K562 (cell line): Measurements from ENCODE around the gene ZNF143. TPM values are rescaled to one million over a fixed set of nuclear protein-coding genes. Genes with fewer than 3 reads are reported as not detected.
A peak's percentile ranks its signal among the peaks of the same experiment; 100 is the strongest.

Experiments used
- ATAC-seq: fragments of 200-7000 bp; cut with Tn5 transposase; 3 replicates; pipeline ENCODE4 v1.9.1; 2020; ENCODE audit warnings: moderate library complexity
- BruUV-seq: library from RNA; stranded (reverse); fragments of 400-500 nt; replicated peaks from 2 replicates; lab custom pipeline; 2021; lab: Mats Ljungman, UMichigan
- CTCF ChIA-PET: fragments of 300-600 bp; formaldehyde crosslinking; extraction: SDS; loops from one replicate; lab custom pipeline; 2021; ENCODE audit warnings: low intra/inter-chr PET ratio; lab: Yijun Ruan, JAX
- POLR2A ChIA-PET: fragments of 300-600, 350-650 bp; sonication (Branson Sonifier 250); formaldehyde crosslinking; extraction: SDS; loops from one replicate; lab custom pipeline; 2021; ENCODE audit warnings: antibody characterized with exemption, inconsistent platforms; lab: Yijun Ruan, JAX
- DNase-seq, 4 experiments: peaks; one replicate each; pipeline versions ENCODE4 v3.0.0 to v3.0.0-alpha.2; 2011 to 2018; ENCODE audit warnings: low spot score in 3 of 4, mixed read lengths in 3 of 4; ENCODE audit errors: extremely low read depth in 1 of 4
- FAIRE-seq: peaks from 2 replicates; lab custom pipeline; 2011; peaks lifted over from hg19 to GRCh38; lab: Jason Lieb, UNC
- H2AFZ ChIP-seq: 2 replicates; pipeline ENCODE4 v1.6.0; 2011; ENCODE audit warnings: low read depth, low read length, control low read depth, inconsistent platforms
- H3K27ac ChIP-seq: fragments of 200-600 bp; 3 replicates; pipeline ENCODE4 v1.8.0; 2011; ENCODE audit warnings: low read depth, mild to moderate bottlenecking, control low read depth, inconsistent platforms, low read length, moderate library complexity, mixed read lengths; ENCODE audit errors: extremely low read depth
- H3K27me3 ChIP-seq, 2 experiments: fragments of 300-600 bp in 1 of 2; 2 replicates in 1 of 2; 3 replicates in 1 of 2; pipeline versions ENCODE4 v1.6.0 to v1.8.0; 2011; ENCODE audit warnings: inconsistent platforms in 2 of 2, low read length in 2 of 2, mild to moderate bottlenecking in 1 of 2, mixed read lengths in 1 of 2, moderate library complexity in 1 of 2; ENCODE audit not compliant: control insufficient read depth in 2 of 2, insufficient read depth in 2 of 2
- H3K36me3 ChIP-seq: fragments of 300-600 bp; 3 replicates; pipeline ENCODE4 v1.8.0; 2011; ENCODE audit warnings: mild to moderate bottlenecking, low read length, inconsistent platforms; ENCODE audit not compliant: control insufficient read depth, insufficient read depth
- H3K4me1 ChIP-seq, 2 experiments: fragments of 200-600 bp in 1 of 2; replicated peaks in 1 of 2; 2 replicates in 1 of 2; 3 replicates in 1 of 2; pipeline versions ENCODE4 v1.5.1 to v1.8.0; 2011; ENCODE audit warnings: inconsistent platforms in 2 of 2, low read length in 2 of 2, mild to moderate bottlenecking in 1 of 2, mixed read lengths in 1 of 2, moderate library complexity in 1 of 2; ENCODE audit not compliant: control insufficient read depth in 2 of 2, insufficient read depth in 2 of 2
- H3K4me2 ChIP-seq: 2 replicates; pipeline ENCODE4 v1.6.1; 2011; ENCODE audit warnings: low read length, control low read depth, inconsistent platforms, mixed read lengths; ENCODE audit not compliant: insufficient read depth
- H3K4me3 ChIP-seq: fragments of 200-600 bp; sonication (generic), shearing (Covaris generic); 2 replicates; pipeline ENCODE4 v1.5.1; 2016; ENCODE audit warnings: control low read depth, inconsistent platforms
- H3K79me2 ChIP-seq: fragments of 200-600 bp; 3 replicates; pipeline ENCODE4 v1.8.0; 2011; ENCODE audit warnings: low read length, inconsistent platforms; ENCODE audit not compliant: control insufficient read depth, insufficient read depth
- H3K9ac ChIP-seq, 2 experiments: 2 replicates each; pipeline versions ENCODE4 v1.6.0 to v1.6.1; 2011; ENCODE audit warnings: low read depth in 2 of 2, low read length in 2 of 2, control low read depth in 1 of 2, inconsistent platforms in 1 of 2, mild to moderate bottlenecking in 1 of 2, mixed read lengths in 1 of 2; ENCODE audit not compliant: insufficient read depth in 1 of 2
- H3K9me1 ChIP-seq: one replicate; pipeline ENCODE4 v1.6.0; 2011; ENCODE audit warnings: inconsistent platforms, mild to moderate bottlenecking, low read length, moderate library complexity; ENCODE audit not compliant: control insufficient read depth, insufficient read depth
- H3K9me3 ChIP-seq: replicated peaks from 2 replicates; pipeline ENCODE4 v1.5.1; 2011; ENCODE audit warnings: low read depth, low read length, inconsistent platforms; ENCODE audit not compliant: control insufficient read depth, insufficient read depth
- H4K20me1 ChIP-seq: replicated peaks from 2 replicates; pipeline ENCODE4 v1.6.1; 2011; ENCODE audit warnings: low read length, inconsistent platforms, mixed read lengths; ENCODE audit not compliant: control insufficient read depth, insufficient read depth
- AFF1 ChIP-seq, 2 experiments: fragments of 450-650 bp; IDR thresholded peaks; 2 replicates each; pipeline ENCODE4 v1.6.1; 2018; ENCODE audit warnings: mild to moderate bottlenecking in 2 of 2, low read depth in 1 of 2; ENCODE audit not compliant: partially characterized antibody in 2 of 2
- CHD1 ChIP-seq: fragments of 200-600 bp; sonication (generic); IDR thresholded peaks from one replicate; pipeline ENCODE4 v1.6.1; 2012; ENCODE audit warnings: mild to moderate bottlenecking, moderate library complexity, low read length, inconsistent platforms
- HDAC2 ChIP-seq: fragments of 450-650 bp; IDR thresholded peaks from 2 replicates; pipeline ENCODE4 v1.6.1; 2016; ENCODE audit warnings: mild to moderate bottlenecking
- HNRNPLL ChIP-seq: fragments of 200-400 bp; formaldehyde crosslinking; IDR thresholded peaks from 2 replicates; pipeline ENCODE4 v1.6.1; 2017; ENCODE audit warnings: low read length, low read depth, mild to moderate bottlenecking; ENCODE audit not compliant: poor library complexity, severe bottlenecking
- IFI16 ChIP-seq: fragments of 250-450 bp; sonication (Bioruptor Pico); IDR thresholded peaks from 2 replicates; pipeline ENCODE4 v2.1.2; 2022; ENCODE audit warnings: mild to moderate bottlenecking, inconsistent platforms
- MAFG ChIP-seq: fragments of 450-650 bp; conservative IDR thresholded peaks from 2 replicates; pipeline ENCODE4 v1.6.1; 2016; ENCODE audit warnings: missing genetic modification characterization, missing compliant biosample characterization
- NFATC3 ChIP-seq: fragments of 450-650 bp; IDR thresholded peaks from 2 replicates; pipeline ENCODE4 v1.6.1; 2017; ENCODE audit warnings: mild to moderate bottlenecking
- RCOR1 ChIP-seq, 2 experiments: IDR thresholded peaks; 2 replicates each; pipeline ENCODE4 v1.6.1; 2012; ENCODE audit warnings: low read depth in 2 of 2, low read length in 2 of 2, borderline replicate concordance in 1 of 2, improper control_type of control experiment in 1 of 2
- SAP30 ChIP-seq: fragments of 200-600 bp; sonication (generic); IDR thresholded peaks from 2 replicates; pipeline ENCODE4 v1.6.1; 2012; ENCODE audit warnings: borderline replicate concordance, low read depth, mild to moderate bottlenecking, moderate library complexity, low read length, control low read depth, inconsistent platforms; ENCODE audit not compliant: insufficient read depth, poor library complexity, severe bottlenecking
- SMARCC2 ChIP-seq: fragments of 450-650 bp; IDR thresholded peaks from 2 replicates; pipeline ENCODE4 v1.6.1; 2017; ENCODE audit warnings: antibody characterized with exemption, moderate library complexity, mild to moderate bottlenecking, low read depth
- SPI1 ChIP-seq: IDR thresholded peaks from 2 replicates; pipeline ENCODE4 v1.6.1; 2011; ENCODE audit warnings: low read depth, low read length, control low read depth, borderline replicate concordance
- TFAP4 ChIP-seq: sonication (generic); formaldehyde crosslinking; IDR thresholded peaks from 2 replicates; pipeline ENCODE4 v1.8.0; 2022; ENCODE audit warnings: missing genetic modification reagents, mild to moderate bottlenecking, moderate library complexity, borderline replicate concordance
- THRAP3 ChIP-seq: fragments of 450-650 bp; IDR thresholded peaks from 2 replicates; pipeline ENCODE4 v1.6.1; 2016; ENCODE audit warnings: mild to moderate bottlenecking, inconsistent platforms, borderline replicate concordance
- ZNF512 ChIP-seq: IDR thresholded peaks from 2 replicates; pipeline ENCODE4 v1.6.1; 2016; ENCODE audit warnings: missing genetic modification characterization, missing compliant biosample characterization
- WGBS: fragments of 100-300 bp; shearing (Covaris generic); methylation state at CpG from one replicate; pipeline ENCODE4 v1.1.6; 2016; ENCODE audit warnings: low coverage, mixed read lengths; ENCODE audit not compliant: insufficient coverage; ENCODE audit errors: missing lambda C conversion rate; 5-methylcytosine and 5-hydroxymethylcytosine counted together
- in situ Hi-C: fragments of 300-500 bp; cut with MboI; formaldehyde crosslinking; loops from 4 replicates; pipeline ENCODE4 v1.15.0; 2018; ENCODE audit warnings: inconsistent platforms, mixed read lengths
- intact Hi-C: fragments of 100-400 bp; cut with micrococcal nuclease; formaldehyde crosslinking; loops from 2 replicates; pipeline ENCODE4 v1.14.2; 2022
- polyA plus RNA-seq, 8 experiments: library from polyadenylated mRNA; depleted of rRNA in 4 of 8; stranded (reverse) in 5 of 8; unstranded in 3 of 8; fragments of >200 nt; fragmentation: Nextera tagmentation in 2 of 8; fragmentation: Illumina TruSeq in 1 of 8; extraction: Ambion mirVana in 2 of 8; extraction: Trizol in 1 of 8; gene quantifications; 2 replicates each; pipeline versions ENCODE4 v1.2.1 to v1.2.3, GENCODE V29; 2011 to 2014; ENCODE audit warnings: inconsistent platforms in 1 of 8, missing spikeins in 1 of 8
- total RNA-seq, 7 experiments: library from RNA; depleted of rRNA in 6 of 7; stranded (reverse); fragments of >200 nt in 6 of 7; fragmentation: Illumina TruSeq in 2 of 7; extraction: Trizol in 2 of 7; gene quantifications; 2 replicates each; pipeline versions ENCODE4 v1.2.1 to v1.2.3, GENCODE V29; 2011 to 2021; ENCODE audit warnings: low replicate concordance in 1 of 7

The ZNF143 gene
- total and polyA plus RNA-seq, 9 of the 15 experiments (the other 6 are each of a cell fraction or from before 2014, with no cell fraction given) = 18.4 to 58.5 (median 27.1) TPM

GRCh38 chr11:9461760-9462134 is 935 bp downstream of the ZNF143 start:
- peaks cover 58% of the 10 kb centered on the region for H3K79me2 ChIP-seq
- BruUV-seq = TSS peak; percentile 82
- peaks cover 13 to 15% of the 10 kb centered on the region in 2 experiments; a peak in 4 of 5 replicates for H3K4me1 ChIP-seq
- H3K4me3 ChIP-seq = peak overlapping the region; percentile 79
- in situ Hi-C loops = no loop called here
- H4K20me1 ChIP-seq = no peaks in the 10 kb centered on the region
- peak overlapping the region; percentile 93 to 96; a peak in 3 of 4 replicates for H3K9ac ChIP-seq
- no peak overlapping the region for H2AFZ ChIP-seq
- DNase-seq = peak in 1 of 4 experiments; percentile 34
- intact Hi-C loops = loop anchor here (5.0 to 10.0 kb wide), 2 partner anchors 113 to 151 kb away; partner anchors contain the start of gene WEE1
- no peaks in the 10 kb centered on the region for H3K9me3 ChIP-seq
- H3K9me1 ChIP-seq = no peaks in the 10 kb centered on the region
- no peak for ATAC-seq
- ChIA-PET POLR2A (interaction anchor here (0.7 to 4.6 kb wide), 23 partner anchors 8 to 366 kb away, joined by 3 to 45 read pairs (median 6); partner anchors contain the start of genes DENND5A, IPO7, TMEM41B and WEE1), CTCF (interaction anchor here (0.6 kb wide), 1 partner anchor 152 kb away, joined by 3 read pairs; no protein-coding TSS in a partner anchor)
- peak overlapping the region; percentile 96 for H3K27ac ChIP-seq
- H3K4me2 ChIP-seq = peak overlapping the region; percentile 74
- no peak for FAIRE-seq
- no peaks in the 10 kb centered on the region for H3K27me3 ChIP-seq
- 0 out of 3 replicates have a peak, but pooled peaks cover 2% of the 10 kb centered on the region for H3K36me3 ChIP-seq
- 0% methylated on average over 10 of the region's 10 CpGs for WGBS
- TF ChIP-seq SAP30 = no peak
- TF ChIP-seq AFF1 (IDR thresholded peaks at IDR 0.05; ENCODE audit: low read depth in 1 of 2, partially characterized antibody in 2 of 2) = peak; percentile 14 to 55
- TF ChIP-seq SMARCC2 = no peak
- no peak for TF ChIP-seq TFAP4 (CRISPR knock-in tag)
- TF ChIP-seq THRAP3 = 0 out of 2 replicates have a peak, but pooled peaks have one; percentile 20
- peak; percentile 83 for TF ChIP-seq CHD1
- TF ChIP-seq HDAC2 = no peak
- 0 out of 2 replicates have a peak, but pooled peaks have one; percentile 14 for TF ChIP-seq NFATC3
- TF ChIP-seq SPI1 = no peak
- TF ChIP-seq HNRNPLL = no peak
- peak in 1 of 2 experiments; percentile 60; a peak in 1 of 4 replicates for TF ChIP-seq RCOR1 (IDR thresholded peaks at IDR 0.05; ENCODE audit: borderline replicate concordance in 1 of 2, low read depth in 2 of 2, low read length in 2 of 2)
- TF ChIP-seq IFI16 (CRISPR knock-in tag) = no peak
- TF ChIP-seq MAFG (tag) = peak; percentile 22; the same call in 1 of the 2 replicates
- TF ChIP-seq ZNF512 = 0 out of 2 replicates have a peak, but pooled peaks have one; percentile 56
